ENCODE data around the gene LAMB2. TPM values are rescaled to one million over a fixed set of nuclear protein-coding genes. Genes with fewer than 3 reads are reported as not detected.

LAMB2 gene
- total and polyA plus RNA-seq, 2 of the 8 experiments (the other 6 are each of a cell fraction or from before 2014, with no cell fraction given) = 112 to 153 TPM

- FAIRE-seq (no peak), DNase-seq (ENCODE audit: low read depth in 1 of 2, low spot score in 2 of 2) (no peak)
- Histone ChIP-seq H3K27me3 (replicated peaks in 1 of 4; ENCODE audit: control insufficient read depth in 3 of 4, extremely low read depth in 1 of 4, insufficient read depth in 3 of 4, low read length in 3 of 4) (no peaks in the 10 kb centered on the region), H2BK12ac (ENCODE audit: low read depth, low read length) (0 out of 2 replicates have a peak overlapping the region, but pooled peaks have one; percentile 71), H2BK15ac (ENCODE audit: low read length) (no peak overlapping the region; the same call in 1 of the 2 replicates), H3K79me1 (ENCODE audit: low read depth, low read length) (0 out of 2 replicates have a peak, but pooled peaks cover 4% of the 10 kb centered on the region), H4K8ac (ENCODE audit: extremely low read depth, insufficient read depth, low read length) (0 out of 2 replicates have a peak overlapping the region, but pooled peaks have one; percentile 29), H3K23me2 (ENCODE audit: low read depth, low read length) (peaks cover 12% of the 10 kb centered on the region), H3K56ac (replicated peaks; ENCODE audit: insufficient read length, low read depth, low read length) (no peak overlapping the region), H4K20me1 (replicated peaks in 1 of 2; ENCODE audit: control insufficient read depth in 1 of 2, insufficient read depth in 2 of 2, low read length in 2 of 2) (peaks cover 0 to 4% of the 10 kb centered on the region in 2 experiments), H2AFZ (ENCODE audit: low read length) (no peak overlapping the region), H3K9me3 (ENCODE audit: insufficient read depth in 2 of 2, low read depth in 1 of 2, low read length in 1 of 2) (no peaks in the 10 kb centered on the region), H3K79me2 (ENCODE audit: control insufficient read depth in 1 of 2, insufficient read depth in 2 of 2, low read length in 2 of 2) (no peaks in the 10 kb centered on the region), H3K14ac (ENCODE audit: insufficient read length) (no peak overlapping the region), H3K36me3 (ENCODE audit: control insufficient read depth in 2 of 4, insufficient read depth in 4 of 4, low read length in 3 of 4) (0 out of 8 replicates have a peak, but pooled peaks cover 0 to 2% (median 0%) of the 10 kb centered on the region in 4 experiments), H3K4ac (replicated peaks; ENCODE audit: insufficient read length, low read depth, low read length) (no peak overlapping the region), H2BK5ac (ENCODE audit: low read depth, low read length) (peak overlapping the region; percentile 35; the same call in 1 of the 2 replicates), H3K4me3 (ENCODE audit: extremely low read depth in 1 of 4, insufficient read depth in 2 of 4, low read depth in 3 of 4, low read length in 4 of 4) (peak overlapping the region in 2 of 4 experiments; percentile 74 to 92; a peak in 4 of 8 replicates), H3K4me2 (ENCODE audit: insufficient read depth in 1 of 2, low read depth in 2 of 2, low read length in 2 of 2) (peak overlapping the region; percentile 76 to 90; a peak in 2 of 4 replicates), H3K4me1 (replicated peaks in 1 of 4; ENCODE audit: control insufficient read depth in 3 of 4, insufficient read depth in 4 of 4, low read length in 3 of 4) (peaks cover 0 to 8% (median 7%) of the 10 kb centered on the region in 4 experiments; a peak in 6 of 7 replicates), H3K9ac (replicated peaks in 1 of 4; ENCODE audit: extremely low read depth in 1 of 4, low read depth in 3 of 4, low read length in 3 of 4) (0 out of 7 replicates have a peak overlapping the region, but pooled peaks of 1 of the 4 experiments have one; percentile 36), H4K91ac (replicated peaks; ENCODE audit: insufficient read length, low read length) (no peak overlapping the region), H2BK20ac (ENCODE audit: low read length) (no peak overlapping the region), H2AK5ac (ENCODE audit: low read depth, low read length) (peak overlapping the region; percentile 75; the same call in 1 of the 2 replicates), H3K18ac (ENCODE audit: extremely low read depth, low read length) (no peak overlapping the region), H3K23ac (ENCODE audit: insufficient read length) (no peak overlapping the region), H2BK120ac (replicated peaks; ENCODE audit: low read depth, low read length) (no peak overlapping the region), H3K27ac (ENCODE audit: low read depth, low read length) (no peak overlapping the region), H4K5ac (ENCODE audit: insufficient read length, low read depth, low read length) (no peak overlapping the region)
- WGBS, 2 experiments (ENCODE audit: extremely low coverage in 1 of 2, insufficient coverage in 1 of 2, insufficient read length in 1 of 2, insufficient replicate concordance in 2 of 2, low coverage in 1 of 2, low lambda C conversion rate in 2 of 2, missing lambda C conversion rate in 1 of 2) = 92% methylated on average over 6 of the region's 6 CpGs; no CpG with 5 or more reads in 1 of the 2 experiments
- ChIA-PET POLR2A (ENCODE audit: partially characterized antibody) (interaction anchor here (0.9 to 2.2 kb wide), 11 partner anchors 10 to 162 kb away, joined by 3 to 19 read pairs (median 4); partner anchors contain the start of genes QARS1 and USP19), CTCF (ENCODE audit: partially characterized antibody) (interaction anchor here (1.3 to 5.5 kb wide), 4 partner anchors 10 to 144 kb away, joined by 3 to 43 read pairs (median 13); partner anchors contain the start of genes KLHDC8B and USP19)
- no peak for TF ChIP-seq HDAC6 (IDR thresholded peaks at IDR 0.05; ENCODE audit: low read depth, low read length)
- TF ChIP-seq POLR2A (IDR thresholded peaks at IDR 0.05; ENCODE audit: control extremely low read depth in 1 of 2, low read depth in 2 of 2, low read length in 2 of 2) = no peak
- no peak for TF ChIP-seq RAD21 (IDR thresholded peaks at IDR 0.05 in 1 of 2, conservative IDR thresholded peaks at IDR 0.05 in 1 of 2; ENCODE audit: low read depth in 2 of 2, low read length in 2 of 2)
- TF ChIP-seq ATF2 (IDR thresholded peaks at IDR 0.05; ENCODE audit: low read length) = no peak
- TF ChIP-seq SP1 (IDR thresholded peaks at IDR 0.05; ENCODE audit: low read depth, low read length) = no peak
Measured at GRCh38 chr3:49131576-49131975, 1.3 kb downstream of the LAMB2 start.
